ENCODE measurements around the gene OR8D1. TPM values are rescaled to one million over a fixed set of nuclear protein-coding genes. Genes with fewer than 3 reads are reported as not detected.

Gene OR8D1
- total and polyA plus RNA-seq, 8 donors = not detected

- no peaks in the 10 kb centered on the region for H3K9me3 ChIP-seq
- no peaks in the 10 kb centered on the region for H3K27me3 ChIP-seq
- TF ChIP-seq EP300 (IDR thresholded peaks at IDR 0.05) (no peak), POLR2A (IDR thresholded peaks at IDR 0.05) (no peak), POLR2AphosphoS5 (IDR thresholded peaks at IDR 0.05) (no peak)
- TF ChIP-seq, protein P1, sequence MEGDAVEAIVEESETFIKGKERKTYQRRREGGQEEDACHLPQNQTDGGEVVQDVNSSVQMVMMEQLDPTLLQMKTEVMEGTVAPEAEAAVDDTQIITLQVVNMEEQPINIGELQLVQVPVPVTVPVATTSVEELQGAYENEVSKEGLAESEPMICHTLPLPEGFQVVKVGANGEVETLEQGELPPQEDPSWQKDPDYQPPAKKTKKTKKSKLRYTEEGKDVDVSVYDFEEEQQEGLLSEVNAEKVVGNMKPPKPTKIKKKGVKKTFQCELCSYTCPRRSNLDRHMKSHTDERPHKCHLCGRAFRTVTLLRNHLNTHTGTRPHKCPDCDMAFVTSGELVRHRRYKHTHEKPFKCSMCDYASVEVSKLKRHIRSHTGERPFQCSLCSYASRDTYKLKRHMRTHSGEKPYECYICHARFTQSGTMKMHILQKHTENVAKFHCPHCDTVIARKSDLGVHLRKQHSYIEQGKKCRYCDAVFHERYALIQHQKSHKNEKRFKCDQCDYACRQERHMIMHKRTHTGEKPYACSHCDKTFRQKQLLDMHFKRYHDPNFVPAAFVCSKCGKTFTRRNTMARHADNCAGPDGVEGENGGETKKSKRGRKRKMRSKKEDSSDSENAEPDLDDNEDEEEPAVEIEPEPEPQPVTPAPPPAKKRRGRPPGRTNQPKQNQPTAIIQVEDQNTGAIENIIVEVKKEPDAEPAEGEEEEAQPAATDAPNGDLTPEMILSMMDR (IDR thresholded peaks at IDR 0.05) = no peak
- DNase-seq = no peak
- no peaks in the 10 kb centered on the region for H3K36me3 ChIP-seq
- WGBS, 5 donors = 35 to 51% (median 44%) methylated on average over 3 of the region's 3 CpGs
- H3K4me3 ChIP-seq = no peak overlapping the region
- no peak overlapping the region for H3K27ac ChIP-seq
- no peaks in the 10 kb centered on the region for H3K4me1 ChIP-seq
- intact Hi-C loops (cut with DNase I; ENCODE audit: low total_unique reads) = no loop called here
These were observed 11.2 kb downstream of the OR8D1 start for GRCh38 chr11:124302347-124303125.

- intact Hi-C loops (cut with DNase I; ENCODE audit: low total_unique reads) = no loop called here
- H3K9me3 ChIP-seq = no peaks in the 10 kb centered on the region
- WGBS, 5 donors = 61 to 82% (median 73%) methylated on average over 3 of the region's 3 CpGs
These were observed 12.2 kb downstream of the OR8D1 start for GRCh38 chr11:124301548-124301947.

DNA sequence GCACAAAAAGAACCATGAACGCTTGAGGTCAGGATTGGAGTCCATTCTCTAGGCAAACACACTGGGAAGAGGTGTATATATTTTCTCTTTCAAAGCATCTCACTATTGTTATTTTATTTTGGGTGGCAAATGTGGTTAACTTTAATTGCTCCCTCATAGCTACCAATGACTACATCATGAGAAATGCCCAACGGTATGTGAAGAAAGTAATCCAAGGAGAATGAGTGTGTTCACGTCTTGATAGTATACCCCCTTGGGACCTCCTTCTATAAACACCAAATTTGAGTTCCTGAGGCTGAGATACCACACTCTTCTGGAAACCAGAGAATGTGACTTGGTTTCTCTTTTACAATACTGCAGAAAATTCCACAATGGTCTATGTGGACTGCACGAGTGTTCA, 15.8 kb downstream of the OR8D1 start:
- intact Hi-C loops (cut with DNase I; ENCODE audit: low total_unique reads) = no loop called here
- Histone ChIP-seq H3K9me3 (no peaks in the 10 kb centered on the region), H3K27me3 (no peaks in the 10 kb centered on the region), H3K4me1 (no peaks in the 10 kb centered on the region), H3K36me3 (no peaks in the 10 kb centered on the region), H3K27ac (no peak overlapping the region), H3K4me3 (no peak overlapping the region)
- no peak for DNase-seq
- WGBS, 5 donors = 82 to 87% (median 85%) methylated on average over 4 of the region's 4 CpGs
- TF ChIP-seq POLR2AphosphoS5 (IDR thresholded peaks at IDR 0.05) (no peak), EP300 (IDR thresholded peaks at IDR 0.05) (no peak), POLR2A (IDR thresholded peaks at IDR 0.05) (no peak)
- TF ChIP-seq, protein P1 (IDR thresholded peaks at IDR 0.05) = no peak

More at GRCh38 chr11:124301548-124301947, 12.2 kb downstream of the OR8D1 start:
- no peak overlapping the region for H3K27ac ChIP-seq
- no peaks in the 10 kb centered on the region for H3K4me1 ChIP-seq
- H3K27me3 ChIP-seq = no peaks in the 10 kb centered on the region
- TF ChIP-seq POLR2A (IDR thresholded peaks at IDR 0.05) = no peak
- TF ChIP-seq, protein P1 (IDR thresholded peaks at IDR 0.05) = no peak
- no peak for TF ChIP-seq EP300 (IDR thresholded peaks at IDR 0.05)
- no peak for TF ChIP-seq POLR2AphosphoS5 (IDR thresholded peaks at IDR 0.05)
- no peak overlapping the region for H3K4me3 ChIP-seq
- no peaks in the 10 kb centered on the region for H3K36me3 ChIP-seq
- no peak for DNase-seq

DNA sequence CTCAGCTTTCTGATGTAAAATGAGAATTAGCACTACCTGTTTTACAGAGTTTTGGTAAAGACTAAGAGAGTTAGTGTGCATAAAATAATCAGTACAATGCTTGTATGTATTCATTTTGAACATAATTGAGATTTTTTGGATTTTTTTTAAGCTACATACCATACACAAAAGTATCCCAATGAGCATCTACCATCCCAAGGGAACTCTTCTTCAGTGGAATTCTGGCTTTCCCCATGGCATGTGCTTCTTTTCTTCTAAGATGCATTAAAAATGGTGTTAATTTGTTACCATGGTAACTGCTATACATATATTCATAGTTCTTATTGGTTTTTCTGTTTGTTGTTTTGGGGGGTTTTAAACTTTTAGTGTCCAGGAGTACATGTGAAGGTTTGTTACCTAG, 17.7 kb downstream of the OR8D1 start:
- no peaks in the 10 kb centered on the region for H3K36me3 ChIP-seq
- no peaks in the 10 kb centered on the region for H3K4me1 ChIP-seq
- no peak overlapping the region for H3K4me3 ChIP-seq
- H3K27ac ChIP-seq = no peak overlapping the region
- no peak for DNase-seq
- intact Hi-C loops (cut with DNase I; ENCODE audit: low total_unique reads) = no loop called here
- peaks cover 0 to 3% (median 1%) of the 10 kb centered on the region in 4 donors for H3K9me3 ChIP-seq
- H3K27me3 ChIP-seq = no peaks in the 10 kb centered on the region
- TF ChIP-seq EP300 (IDR thresholded peaks at IDR 0.05) (no peak), POLR2A (IDR thresholded peaks at IDR 0.05) (no peak), POLR2AphosphoS5 (IDR thresholded peaks at IDR 0.05) (no peak)

DNA sequence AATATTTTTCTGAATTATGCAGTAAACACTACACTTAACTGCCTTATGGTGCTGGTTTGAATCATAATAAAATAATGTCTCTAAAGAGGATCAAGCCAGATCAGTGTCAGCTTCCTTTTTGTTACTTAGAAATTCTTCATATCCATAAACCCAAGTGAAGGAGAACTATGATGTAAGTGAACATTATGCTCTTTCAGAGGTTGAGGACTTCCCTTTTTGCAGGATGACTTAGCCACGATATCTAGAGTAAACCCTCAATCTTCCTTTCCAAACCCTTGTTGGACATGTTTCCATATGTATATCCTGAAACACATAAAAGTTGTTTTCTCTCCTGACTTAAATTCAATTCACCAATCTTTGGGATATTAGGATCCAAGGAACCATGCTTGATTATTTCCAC, 19.1 kb downstream of the OR8D1 start:
- Histone ChIP-seq H3K4me1 (no peaks in the 10 kb centered on the region), H3K4me3 (no peak overlapping the region), H3K27me3 (no peaks in the 10 kb centered on the region), H3K36me3 (no peaks in the 10 kb centered on the region), H3K9me3 (peaks cover 0 to 16% (median 4%) of the 10 kb centered on the region in 4 donors), H3K27ac (no peak overlapping the region)
- no peak for DNase-seq
- 36 to 76% (median 67%) methylated on average over 1 of the region's 1 CpG for WGBS, 5 donors
- TF ChIP-seq POLR2AphosphoS5 (IDR thresholded peaks at IDR 0.05) (no peak), EP300 (IDR thresholded peaks at IDR 0.05) (no peak), POLR2A (IDR thresholded peaks at IDR 0.05) (no peak)
- TF ChIP-seq, protein P1 (IDR thresholded peaks at IDR 0.05) = no peak
- intact Hi-C loops (cut with DNase I; ENCODE audit: low total_unique reads) = no loop called here

All from stomach (tissue), 9 donors.